NK-92 (cell line): ENCODE data around the gene ASAH2.

Source experiments
- DNase-seq: peaks from one replicate; lab custom pipeline; 2025; ENCODE audit not compliant: unreplicated experiment; lab: John Stamatoyannopoulos, UW

The ASAH2 gene

DNA sequence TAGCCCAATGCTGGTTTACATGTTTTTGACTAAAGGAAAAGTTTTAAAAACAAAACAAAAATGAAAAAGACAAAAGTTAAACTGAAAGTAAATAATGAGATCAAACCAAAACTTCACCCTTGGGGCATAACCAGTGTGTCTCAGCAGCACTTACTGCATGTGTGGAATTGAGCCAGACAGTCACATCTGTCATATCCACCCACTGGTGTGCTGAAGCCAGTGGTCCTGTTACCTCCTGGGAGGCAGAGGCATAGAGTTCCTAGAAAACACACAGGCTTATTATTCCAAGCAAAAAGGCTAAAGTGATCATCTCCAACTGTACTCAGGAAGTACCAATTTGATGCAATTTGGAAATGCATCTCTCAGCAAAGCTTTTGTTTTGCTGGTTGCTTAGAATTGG is 40.4 kb downstream of the ASAH2 start:
- no peak for DNase-seq
